ENCODE results near the gene RAP1GAP2. TPM values are rescaled to one million over a fixed set of nuclear protein-coding genes. Genes with fewer than 3 reads are reported as not detected.

RAP1GAP2 gene
- total and polyA plus RNA-seq, 2 of the 8 experiments (the other 6 are each of a cell fraction or from before 2014, with no cell fraction given): 24.0 to 63.8 TPM

GRCh38 chr17:2893422-2893914 is 97.2 kb downstream of the RAP1GAP2 start:
- CTCF ChIA-PET (ENCODE audit: partially characterized antibody): no interaction called here
- no peak overlapping the region for H3K4ac ChIP-seq (replicated peaks; ENCODE audit: insufficient read length, low read depth, low read length)
- no peak overlapping the region for H2BK20ac ChIP-seq (ENCODE audit: low read length)
- H3K4me1 ChIP-seq (replicated peaks in 1 of 4; ENCODE audit: control insufficient read depth in 3 of 4, insufficient read depth in 4 of 4, low read length in 3 of 4): peaks cover 2 to 7% (median 4%) of the 10 kb centered on the region in 4 experiments; a peak in 5 of 7 replicates
- FAIRE-seq (no peak), DNase-seq (ENCODE audit: low read depth in 1 of 2, low spot score in 2 of 2) (no peak)
- no peak overlapping the region for H3K27ac ChIP-seq (ENCODE audit: low read depth, low read length)
- no peak overlapping the region for H2BK120ac ChIP-seq (replicated peaks; ENCODE audit: low read depth, low read length)
- TF ChIP-seq TAF7 (optimal IDR thresholded peaks at IDR 0.05; ENCODE audit: borderline replicate concordance, low read depth, low read length): no peak
- TF ChIP-seq TCF12 (IDR thresholded peaks at IDR 0.05; ENCODE audit: low read depth, low read length): no peak
- H2BK5ac ChIP-seq (ENCODE audit: low read depth, low read length): no peak overlapping the region
- no peak overlapping the region for H2BK12ac ChIP-seq (ENCODE audit: low read depth, low read length)
- H2AK5ac ChIP-seq (ENCODE audit: low read depth, low read length): no peak overlapping the region
- no peak overlapping the region for H4K5ac ChIP-seq (ENCODE audit: insufficient read length, low read depth, low read length)
- H3K27me3 ChIP-seq (replicated peaks in 1 of 4; ENCODE audit: control insufficient read depth in 3 of 4, extremely low read depth in 1 of 4, insufficient read depth in 3 of 4, low read length in 3 of 4): no peaks in the 10 kb centered on the region
- H3K9me3 ChIP-seq (ENCODE audit: insufficient read depth in 2 of 2, low read depth in 1 of 2, low read length in 1 of 2): no peaks in the 10 kb centered on the region
- no peaks in the 10 kb centered on the region for H3K36me3 ChIP-seq (ENCODE audit: control insufficient read depth in 2 of 4, insufficient read depth in 4 of 4, low read length in 3 of 4)
- no peak overlapping the region for H3K23ac ChIP-seq (ENCODE audit: insufficient read length)
- no peak overlapping the region for H3K4me3 ChIP-seq (ENCODE audit: extremely low read depth in 1 of 4, insufficient read depth in 2 of 4, low read depth in 3 of 4, low read length in 4 of 4)
- H4K20me1 ChIP-seq (replicated peaks in 1 of 2; ENCODE audit: control insufficient read depth in 1 of 2, insufficient read depth in 2 of 2, low read length in 2 of 2): peaks cover 3 to 15% of the 10 kb centered on the region in 2 experiments
- H4K8ac ChIP-seq (ENCODE audit: extremely low read depth, insufficient read depth, low read length): 0 out of 2 replicates have a peak overlapping the region, but pooled peaks have one; percentile 82
- H4K91ac ChIP-seq (replicated peaks; ENCODE audit: insufficient read length, low read length): peak overlapping the region; percentile 81
- no peak overlapping the region; a peak in 1 of 4 replicates for H3K4me2 ChIP-seq (ENCODE audit: insufficient read depth in 1 of 2, low read depth in 2 of 2, low read length in 2 of 2)
- H2BK15ac ChIP-seq (ENCODE audit: low read length): no peak overlapping the region
- WGBS, 2 experiments (ENCODE audit: extremely low coverage in 1 of 2, insufficient coverage in 1 of 2, insufficient read length in 1 of 2, insufficient replicate concordance in 2 of 2, low coverage in 1 of 2, low lambda C conversion rate in 2 of 2, missing lambda C conversion rate in 1 of 2): 89% methylated on average over 20 of the region's 20 CpGs; no CpG with 5 or more reads in 1 of the 2 experiments
- H3K18ac ChIP-seq (ENCODE audit: extremely low read depth, low read length): no peak overlapping the region
- H3K79me1 ChIP-seq (ENCODE audit: low read depth, low read length): peaks cover 20% of the 10 kb centered on the region
- H2AFZ ChIP-seq (ENCODE audit: low read length): no peak overlapping the region
- H3K14ac ChIP-seq (ENCODE audit: insufficient read length): no peak overlapping the region
- peaks cover 0 to 72% of the 10 kb centered on the region in 2 experiments; a peak in 2 of 4 replicates for H3K79me2 ChIP-seq (ENCODE audit: control insufficient read depth in 1 of 2, insufficient read depth in 2 of 2, low read length in 2 of 2)
- POLR2A ChIA-PET (ENCODE audit: partially characterized antibody): interaction anchor here (0.9 to 1.4 kb wide), 2 partner anchors 19 to 29 kb away, joined by 3 read pairs; no protein-coding TSS in a partner anchor
- H3K23me2 ChIP-seq (ENCODE audit: low read depth, low read length): 0 out of 2 replicates have a peak, but pooled peaks cover 2% of the 10 kb centered on the region
- H3K56ac ChIP-seq (replicated peaks; ENCODE audit: insufficient read length, low read depth, low read length): no peak overlapping the region
- H3K9ac ChIP-seq (replicated peaks in 1 of 4; ENCODE audit: extremely low read depth in 1 of 4, low read depth in 3 of 4, low read length in 3 of 4): no peak overlapping the region
